DOHH2 (cell line): ENCODE measurements around the gene SVIL.

Source experiments
- H3F3A ChIP-seq: fragments of 200-600 bp; sonication (generic), shearing (Covaris generic); 2 replicates; pipeline ENCODE4 v1.6.0; 2016; ENCODE audit warnings: antibody characterized with exemption, mild to moderate bottlenecking; ENCODE audit not compliant: control insufficient read depth, insufficient read depth
- H3K27ac ChIP-seq: fragments of 200-600 bp; sonication (generic); 2 replicates; pipeline ENCODE4 v1.5.1; 2014; ENCODE audit warnings: low read depth, mild to moderate bottlenecking, low read length, moderate library complexity
- H3K27me3 ChIP-seq: fragments of 200-600 bp; sonication (generic); 2 replicates; pipeline ENCODE4 v1.6.1; 2014; ENCODE audit warnings: mild to moderate bottlenecking, low read length, mixed read lengths; ENCODE audit not compliant: control insufficient read depth
- H3K36me3 ChIP-seq: fragments of 200-600 bp; sonication (generic); 2 replicates; pipeline ENCODE4 v1.6.1; 2014; ENCODE audit warnings: mild to moderate bottlenecking, low read length, moderate library complexity, mixed read lengths; ENCODE audit not compliant: control insufficient read depth
- H3K4me1 ChIP-seq: fragments of 200-600 bp; sonication (generic); 2 replicates; pipeline ENCODE4 v1.6.1; 2014; ENCODE audit warnings: mild to moderate bottlenecking, low read length, mixed read lengths; ENCODE audit not compliant: control insufficient read depth
- H3K4me2 ChIP-seq: fragments of 200-600 bp; sonication (generic); 2 replicates; pipeline ENCODE4 v1.6.0; 2014; ENCODE audit warnings: mild to moderate bottlenecking, low read length, moderate library complexity
- H3K4me3 ChIP-seq: fragments of 200-600 bp; sonication (generic); 2 replicates; pipeline ENCODE4 v1.5.1; 2014; ENCODE audit warnings: mild to moderate bottlenecking, low read length, mixed read lengths
- H3K79me2 ChIP-seq: fragments of 200-600 bp; sonication (generic); 2 replicates; pipeline ENCODE4 v1.6.1; 2014; ENCODE audit warnings: mild to moderate bottlenecking, low read length, mixed read lengths; ENCODE audit not compliant: control insufficient read depth
- H3K9me2 ChIP-seq: fragments of 200-600 bp; sonication (generic); replicated peaks from 2 replicates; pipeline ENCODE4 v1.6.1; 2014; ENCODE audit warnings: mild to moderate bottlenecking, low read length, mixed read lengths; ENCODE audit not compliant: control insufficient read depth
- H3K9me3 ChIP-seq: fragments of 200-600 bp; sonication (generic); 2 replicates; pipeline ENCODE4 v1.6.1; 2014; ENCODE audit warnings: antibody characterized with exemption, low read length, mixed read lengths; ENCODE audit not compliant: control insufficient read depth, insufficient read depth
- H4K20me1 ChIP-seq: fragments of 200-600 bp; sonication (generic); 2 replicates; pipeline ENCODE4 v1.6.0; 2014; ENCODE audit warnings: low read depth, mild to moderate bottlenecking, antibody characterized with exemption, low read length, moderate library complexity; ENCODE audit not compliant: control insufficient read depth, insufficient read depth
- EZH2phosphoT487 ChIP-seq: fragments of 200-600 bp; sonication (generic); IDR thresholded peaks from 2 replicates; pipeline ENCODE4 v1.6.1; 2017; ENCODE audit warnings: borderline replicate concordance, mild to moderate bottlenecking, antibody characterized with exemption, low read length, moderate library complexity, mixed read lengths
- TF ChIP-seq, protein P1 (sequence below): fragments of 200-600 bp; sonication (generic); IDR thresholded peaks from one replicate; pipeline ENCODE4 v1.5.1; 2014; ENCODE audit warnings: antibody characterized with exemption, mild to moderate bottlenecking, low read depth, low read length; ENCODE audit not compliant: poor library complexity, severe bottlenecking

The SVIL gene

DNA sequence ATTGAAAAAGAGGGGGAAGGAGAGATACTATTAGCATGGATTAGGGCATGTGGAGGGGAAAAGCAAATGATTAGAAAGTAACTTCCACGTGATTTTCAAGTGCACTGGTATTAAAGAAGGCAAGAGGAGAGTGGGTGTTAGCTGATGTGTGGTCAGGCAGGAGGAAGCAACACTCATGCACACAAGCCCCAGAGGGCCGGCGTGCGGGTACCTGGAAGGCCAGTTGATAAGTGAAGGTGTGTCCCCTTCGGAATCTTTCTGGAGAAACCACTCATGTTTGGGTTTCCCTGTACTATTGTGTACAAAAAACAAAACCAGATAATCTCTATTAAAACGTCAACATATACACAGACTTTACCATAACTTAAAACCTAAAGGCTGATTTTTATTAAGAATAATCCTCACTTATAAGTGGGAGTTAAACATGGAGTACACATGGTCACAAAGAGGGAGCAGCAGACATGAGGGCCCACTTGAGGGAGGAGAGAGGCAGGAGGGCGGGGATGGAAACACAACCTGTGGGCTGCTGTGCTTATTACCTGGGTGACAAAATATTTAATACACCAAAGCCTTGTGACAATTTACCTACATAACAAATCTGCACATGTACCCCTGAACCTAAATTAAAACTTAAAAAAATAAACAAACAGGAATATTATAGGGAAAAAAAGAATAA lies 98.9 kb downstream of the SVIL start:
- Histone ChIP-seq H3K27me3 (no peaks in the 10 kb centered on the region), H4K20me1 (no peaks in the 10 kb centered on the region), H3K9me3 (no peaks in the 10 kb centered on the region), H3F3A (no peaks in the 10 kb centered on the region), H3K27ac (no peak overlapping the region), H3K4me2 (no peak overlapping the region), H3K4me3 (no peak overlapping the region), H3K36me3 (no peaks in the 10 kb centered on the region), H3K4me1 (no peaks in the 10 kb centered on the region), H3K79me2 (no peaks in the 10 kb centered on the region), H3K9me2 (no peaks in the 10 kb centered on the region)
- no peak for TF ChIP-seq EZH2phosphoT487
- TF ChIP-seq, protein P1, sequence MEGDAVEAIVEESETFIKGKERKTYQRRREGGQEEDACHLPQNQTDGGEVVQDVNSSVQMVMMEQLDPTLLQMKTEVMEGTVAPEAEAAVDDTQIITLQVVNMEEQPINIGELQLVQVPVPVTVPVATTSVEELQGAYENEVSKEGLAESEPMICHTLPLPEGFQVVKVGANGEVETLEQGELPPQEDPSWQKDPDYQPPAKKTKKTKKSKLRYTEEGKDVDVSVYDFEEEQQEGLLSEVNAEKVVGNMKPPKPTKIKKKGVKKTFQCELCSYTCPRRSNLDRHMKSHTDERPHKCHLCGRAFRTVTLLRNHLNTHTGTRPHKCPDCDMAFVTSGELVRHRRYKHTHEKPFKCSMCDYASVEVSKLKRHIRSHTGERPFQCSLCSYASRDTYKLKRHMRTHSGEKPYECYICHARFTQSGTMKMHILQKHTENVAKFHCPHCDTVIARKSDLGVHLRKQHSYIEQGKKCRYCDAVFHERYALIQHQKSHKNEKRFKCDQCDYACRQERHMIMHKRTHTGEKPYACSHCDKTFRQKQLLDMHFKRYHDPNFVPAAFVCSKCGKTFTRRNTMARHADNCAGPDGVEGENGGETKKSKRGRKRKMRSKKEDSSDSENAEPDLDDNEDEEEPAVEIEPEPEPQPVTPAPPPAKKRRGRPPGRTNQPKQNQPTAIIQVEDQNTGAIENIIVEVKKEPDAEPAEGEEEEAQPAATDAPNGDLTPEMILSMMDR, result no peak

DNA sequence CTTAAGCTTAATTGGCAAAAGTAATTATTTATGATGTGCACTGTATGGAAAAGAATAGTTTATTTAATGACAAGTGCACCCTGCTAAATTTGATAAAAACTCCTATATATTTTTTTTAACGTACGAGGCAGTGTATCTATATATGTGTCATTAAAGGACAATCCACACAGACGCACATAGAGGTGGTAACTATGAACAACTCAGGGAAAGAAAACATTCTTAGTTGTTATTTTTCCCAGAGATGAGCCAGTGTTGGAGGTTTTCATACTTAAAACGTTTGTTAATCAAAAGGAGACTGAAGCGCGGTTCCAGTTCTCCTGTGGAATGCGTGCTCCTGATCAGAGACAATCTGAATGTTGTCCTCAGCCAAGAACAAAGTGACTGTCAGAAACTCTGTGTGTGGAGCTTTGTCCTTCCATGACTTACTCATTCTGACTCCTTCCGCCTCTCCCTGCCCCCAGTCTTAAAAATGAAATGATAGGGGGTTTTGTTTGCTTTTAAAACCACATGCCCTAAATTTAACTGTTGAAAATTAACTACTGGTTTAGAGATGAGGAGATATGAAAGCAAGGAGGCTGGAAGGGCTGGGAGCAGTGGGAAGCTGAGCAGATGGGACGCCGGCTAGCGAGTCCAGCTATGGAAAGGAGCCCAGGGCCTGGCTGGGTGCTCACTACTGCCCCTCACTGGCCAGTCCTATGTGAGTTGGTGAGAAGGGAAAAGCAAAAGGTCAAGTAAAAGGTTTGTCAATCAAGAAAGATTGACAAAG lies 99.6 kb downstream of the SVIL start:
- no peak overlapping the region for H3K27ac ChIP-seq
- no peak overlapping the region for H3K4me2 ChIP-seq
- no peaks in the 10 kb centered on the region for H3K27me3 ChIP-seq

GRCh38 chr10:29534590-29534989 lies 100.2 kb downstream of the SVIL start:
- Histone ChIP-seq H3K4me3 (no peak overlapping the region), H4K20me1 (no peaks in the 10 kb centered on the region), H3F3A (no peaks in the 10 kb centered on the region), H3K4me2 (no peak overlapping the region), H3K27ac (no peak overlapping the region), H3K4me1 (no peaks in the 10 kb centered on the region), H3K79me2 (no peaks in the 10 kb centered on the region), H3K27me3 (no peaks in the 10 kb centered on the region), H3K9me2 (no peaks in the 10 kb centered on the region), H3K9me3 (no peaks in the 10 kb centered on the region), H3K36me3 (no peaks in the 10 kb centered on the region)
- TF ChIP-seq, protein P1, result no peak
- no peak for TF ChIP-seq EZH2phosphoT487

More for the DNA sequence above, 99.6 kb downstream of the SVIL start:
- Histone ChIP-seq H3K79me2 (no peaks in the 10 kb centered on the region), H3K36me3 (no peaks in the 10 kb centered on the region), H3K4me3 (no peak overlapping the region), H3F3A (no peaks in the 10 kb centered on the region), H3K9me3 (no peaks in the 10 kb centered on the region), H3K9me2 (no peaks in the 10 kb centered on the region), H3K4me1 (no peaks in the 10 kb centered on the region), H4K20me1 (no peaks in the 10 kb centered on the region)
- no peak for TF ChIP-seq EZH2phosphoT487
- TF ChIP-seq, protein P1, result peak; percentile 30
